Activated CD4-positive, alpha-beta T cell treated with anti-CD3 and anti-CD28 coated beads, Interleukin-2, amount 10 ng/mL, durations not matched to agents 7 days and 5 days (primary cell): Measurements from ENCODE around the gene RIC8A. TPM values are rescaled to one million over a fixed set of nuclear protein-coding genes. Genes with fewer than 3 reads are reported as not detected.
"Not testable (repeated sequence)": the region's sequence is repeated elsewhere in the genome, so short reads cannot be mapped to it uniquely, and the experiment has no call there.

Experiments
- CTCF ChIA-PET: fragments of 350-600 bp; sonication (Branson Sonifier 250); formaldehyde crosslinking; loops from one replicate; lab custom pipeline; 2021; ENCODE audit warnings: antibody characterized with exemption; lab: Charles Lee
- POLR2A ChIA-PET: fragments of 350-600 bp; sonication (Branson Sonifier 250); formaldehyde crosslinking; loops from one replicate; lab custom pipeline; 2021; ENCODE audit warnings: antibody characterized with exemption; lab: Charles Lee
- DNase-seq: peaks from one replicate; pipeline ENCODE4 v3.0.0-alpha.2; 2020
- H3K27ac Mint-ChIP-seq: one replicate; pipeline ENCODE4 v1.8.0; 2021; ENCODE audit warnings: mild to moderate bottlenecking, moderate library complexity, mixed read lengths
- H3K27me3 Mint-ChIP-seq: one replicate; pipeline ENCODE4 v1.8.0; 2021; ENCODE audit warnings: mixed read lengths
- H3K36me3 Mint-ChIP-seq: one replicate; pipeline ENCODE4 v1.8.0; 2021; ENCODE audit warnings: low read depth, mixed read lengths
- H3K4me1 Mint-ChIP-seq: one replicate; pipeline ENCODE4 v1.8.0; 2021; ENCODE audit warnings: mixed read lengths
- H3K4me3 Mint-ChIP-seq: one replicate; pipeline ENCODE4 v1.8.0; 2021; ENCODE audit warnings: mild to moderate bottlenecking, moderate library complexity, mixed read lengths
- H3K9me3 Mint-ChIP-seq: one replicate; pipeline ENCODE4 v1.8.0; 2021; ENCODE audit warnings: mixed read lengths
- total RNA-seq, 2 experiments: library from RNA; stranded (reverse); gene quantifications; one replicate each; pipeline ENCODE4 v1.2.3, GENCODE V29; 2021

The RIC8A gene
- total RNA-seq, 2 experiments from 2014 or later, result 111 to 124 TPM

- Mint-ChIP-seq H3K9me3 (no peaks in the 10 kb centered on the region), H3K36me3 (no peaks in the 10 kb centered on the region), H3K4me1 (peaks cover 5% of the 10 kb centered on the region), H3K27ac (no peak overlapping the region), H3K27me3 (no peaks in the 10 kb centered on the region), H3K4me3 (no peak overlapping the region)
- no peak for DNase-seq
- ChIA-PET CTCF (interaction anchor here (0.8 to 2.9 kb wide), 2 partner anchors 10 to 19 kb away, joined by 3 to 13 read pairs; partner anchors contain the start of genes BET1L and RIC8A), POLR2A (no interaction called here)
Observed at GRCh38 chr11:225734-226453, 18.4 kb downstream of the RIC8A start.

- H3K27me3 Mint-ChIP-seq, result no peaks in the 10 kb centered on the region
- DNase-seq, result no peak
- ChIA-PET CTCF (interaction anchor here (0.5 to 2.9 kb wide), 2 partner anchors 12 to 49 kb away, joined by 3 to 13 read pairs; no protein-coding TSS in a partner anchor), POLR2A (no interaction called here)
- peaks cover 6% of the 10 kb centered on the region for H3K4me1 Mint-ChIP-seq
- H3K9me3 Mint-ChIP-seq, result no peaks in the 10 kb centered on the region
- H3K36me3 Mint-ChIP-seq, result no peaks in the 10 kb centered on the region
- no peak overlapping the region for H3K4me3 Mint-ChIP-seq
- no peak overlapping the region for H3K27ac Mint-ChIP-seq
Observed at GRCh38 chr11:227824-228379, 20.4 kb downstream of the RIC8A start.

- DNase-seq, result no peak
- ChIA-PET CTCF (interaction anchor here (0.5 to 2.4 kb wide), 7 partner anchors 11 to 289 kb away, joined by 3 to 7 read pairs (median 3); partner anchors contain the start of genes BET1L and RIC8A), POLR2A (no interaction called here)
- H3K4me1 Mint-ChIP-seq, result peaks cover 11% of the 10 kb centered on the region
- H3K27ac Mint-ChIP-seq, result no peak overlapping the region
- no peaks in the 10 kb centered on the region for H3K27me3 Mint-ChIP-seq
- H3K9me3 Mint-ChIP-seq, result no peaks in the 10 kb centered on the region
- no peaks in the 10 kb centered on the region for H3K36me3 Mint-ChIP-seq
- H3K4me3 Mint-ChIP-seq, result no peak overlapping the region
Observed at GRCh38 chr11:230431-230830, 22.9 kb downstream of the RIC8A start.

- DNase-seq, result no peak
- H3K4me3 Mint-ChIP-seq, result no peak overlapping the region
Observed at GRCh38 chr11:232783-233565, 25.5 kb downstream of the RIC8A start.

GRCh38 chr11:235180-235579 lies 27.7 kb downstream of the RIC8A start:
- H3K27ac Mint-ChIP-seq, result no peak overlapping the region
- no peak for DNase-seq
- peaks cover 9% of the 10 kb centered on the region for H3K36me3 Mint-ChIP-seq
- ChIA-PET POLR2A (no interaction called here), CTCF (interaction anchor here (1.1 to 2.5 kb wide), 4 partner anchors 16 to 213 kb away, joined by 3 to 10 read pairs (median 3); no protein-coding TSS in a partner anchor)
- peaks cover 34% of the 10 kb centered on the region for H3K4me1 Mint-ChIP-seq
- H3K4me3 Mint-ChIP-seq, result peak overlapping the region; percentile 97
- no peaks in the 10 kb centered on the region for H3K27me3 Mint-ChIP-seq
- H3K9me3 Mint-ChIP-seq, result no peaks in the 10 kb centered on the region

More at GRCh38 chr11:232783-233565, 25.5 kb downstream of the RIC8A start:
- no peaks in the 10 kb centered on the region for H3K27me3 Mint-ChIP-seq
- CTCF ChIA-PET, result interaction anchor here (2.5 kb wide), 1 partner anchor 18 kb away, joined by 10 read pairs; no protein-coding TSS in a partner anchor
- POLR2A ChIA-PET, result no interaction called here
- no peaks in the 10 kb centered on the region for H3K9me3 Mint-ChIP-seq
- peaks cover 16% of the 10 kb centered on the region for H3K4me1 Mint-ChIP-seq
- no peak overlapping the region for H3K27ac Mint-ChIP-seq
- H3K36me3 Mint-ChIP-seq, result no peaks in the 10 kb centered on the region

GRCh38 chr11:235609-235996 lies 28.1 kb downstream of the RIC8A start:
- CTCF ChIA-PET, result interaction anchor here (2.5 kb wide), 1 partner anchor 15 kb away, joined by 10 read pairs; no protein-coding TSS in a partner anchor
- peak; percentile 55 for DNase-seq
- H3K4me1 Mint-ChIP-seq, result peaks cover 37% of the 10 kb centered on the region

GRCh38 chr11:235997-236773 lies 28.7 kb downstream of the RIC8A start, which contains the start of gene SIRT3:
SIRT3 (minus strand) TSS chr11:236342; CDS start chr11:236328, 14 bp downstream.
- POLR2A ChIA-PET, result no interaction called here
- CTCF ChIA-PET, result no interaction called here
- peak; percentile 84 for DNase-seq
- no peaks in the 10 kb centered on the region for H3K9me3 Mint-ChIP-seq
- peaks cover 38% of the 10 kb centered on the region for H3K4me1 Mint-ChIP-seq
- peak within 1 kb of the TSS; percentile 97 for H3K4me3 Mint-ChIP-seq
- H3K36me3 Mint-ChIP-seq, result peaks cover 14% of the 10 kb centered on the region
- H3K27ac Mint-ChIP-seq, result peak within 1 kb of the TSS; percentile 99
- H3K27me3 Mint-ChIP-seq, result no peaks in the 10 kb centered on the region

More at GRCh38 chr11:235609-235996, 28.1 kb downstream of the RIC8A start:
- H3K4me3 Mint-ChIP-seq, result peak overlapping the region; percentile 97
- no peaks in the 10 kb centered on the region for H3K9me3 Mint-ChIP-seq
- POLR2A ChIA-PET, result no interaction called here
- H3K27me3 Mint-ChIP-seq, result no peaks in the 10 kb centered on the region
- peak overlapping the region; percentile 79 for H3K27ac Mint-ChIP-seq
- peaks cover 12% of the 10 kb centered on the region for H3K36me3 Mint-ChIP-seq

- DNase-seq, result peak; percentile 90
- Mint-ChIP-seq H3K36me3 (peaks cover 22% of the 10 kb centered on the region), H3K4me1 (peaks cover 47% of the 10 kb centered on the region), H3K27me3 (no peaks in the 10 kb centered on the region), H3K4me3 (peak within 1 kb of the TSS; percentile 97), H3K27ac (peak within 1 kb of the TSS; percentile 99), H3K9me3 (no peaks in the 10 kb centered on the region)
- CTCF ChIA-PET, result interaction anchor here (0.5 to 2.2 kb wide), 7 partner anchors 11 to 482 kb away, joined by 3 to 14 read pairs (median 4); partner anchors contain the start of genes BET1L, PHRF1 and RIC8A
- POLR2A ChIA-PET, result no interaction called here
Observed at GRCh38 chr11:236774-237767, 29.6 kb downstream of the RIC8A start, which contains the start of gene PSMD13. PSMD13 (plus strand) TSS chr11:236976; CDS start chr11:237050, 74 bp downstream.

GRCh38 chr11:238346-238745 lies 30.8 kb downstream of the RIC8A start:
- H3K27ac Mint-ChIP-seq, DNase-seq, POLR2A ChIA-PET, H3K27me3 Mint-ChIP-seq, H3K9me3 Mint-ChIP-seq: not testable (repeated sequence)
- Mint-ChIP-seq H3K4me3 (peak overlapping the region; percentile 97), H3K36me3 (peaks cover 31% of the 10 kb centered on the region), H3K4me1 (peaks cover 50% of the 10 kb centered on the region)
- CTCF ChIA-PET, result interaction anchor here (0.6 to 2.2 kb wide), 5 partner anchors 13 to 338 kb away, joined by 3 to 14 read pairs (median 4); partner anchors contain the start of genes BET1L, PHRF1 and RIC8A

- Mint-ChIP-seq H3K36me3 (peaks cover 41% of the 10 kb centered on the region), H3K27me3 (no peaks in the 10 kb centered on the region), H3K27ac (no peak overlapping the region), H3K4me1 (peaks cover 57% of the 10 kb centered on the region), H3K4me3 (no peak overlapping the region), H3K9me3 (no peaks in the 10 kb centered on the region)
- ChIA-PET CTCF (interaction anchor here (3.0 kb wide), 1 partner anchor 11 kb away, joined by 13 read pairs; no protein-coding TSS in a partner anchor), POLR2A (no interaction called here)
- DNase-seq, result no peak
Observed at GRCh38 chr11:240315-240714, 32.8 kb downstream of the RIC8A start.

- Mint-ChIP-seq H3K27ac (no peak overlapping the region), H3K27me3 (no peaks in the 10 kb centered on the region), H3K4me1 (peaks cover 54% of the 10 kb centered on the region), H3K9me3 (no peaks in the 10 kb centered on the region), H3K4me3 (no peak overlapping the region), H3K36me3 (peaks cover 53% of the 10 kb centered on the region)
- ChIA-PET CTCF (interaction anchor here (1.4 to 3.0 kb wide), 2 partner anchors 9 to 27 kb away, joined by 4 to 13 read pairs; no protein-coding TSS in a partner anchor), POLR2A (no interaction called here)
- DNase-seq, result no peak
Observed at GRCh38 chr11:241634-242033, 34.1 kb downstream of the RIC8A start.
